HG03095 (cell line): Measurements from ENCODE around the gene EHD4.

Experiments used
- ATAC-seq: cut with Tn5 transposase; IDR thresholded peaks from one replicate; pipeline ENCODE4 v1.9.1; 2021; ENCODE audit warnings: moderate library complexity; ENCODE audit not compliant: unreplicated experiment

EHD4 gene

GRCh38 chr15:41958002-41958420 is 14.3 kb downstream of the EHD4 start:
- no peak for ATAC-seq

GRCh38 chr15:41957021-41957897 is 15.1 kb downstream of the EHD4 start:
- peak; percentile 89 for ATAC-seq

- no peak for ATAC-seq
These were observed 16.4 kb downstream of the EHD4 start for GRCh38 chr15:41955807-41956525.

- ATAC-seq = no peak
These were observed 17.3 kb downstream of the EHD4 start for GRCh38 chr15:41955100-41955499.

- ATAC-seq = no peak
These were observed 18.3 kb downstream of the EHD4 start for GRCh38 chr15:41954036-41954435.

- no peak for ATAC-seq
These were observed 20.3 kb downstream of the EHD4 start for GRCh38 chr15:41952013-41952563.

GRCh38 chr15:41951571-41951970 is 20.8 kb downstream of the EHD4 start:
- no peak for ATAC-seq

- no peak for ATAC-seq
These were observed 21.9 kb downstream of the EHD4 start for GRCh38 chr15:41950489-41950888.

GRCh38 chr15:41950127-41950483 is 22.3 kb downstream of the EHD4 start:
- ATAC-seq = no peak

- no peak for ATAC-seq
These were observed 22.8 kb downstream of the EHD4 start for GRCh38 chr15:41949401-41950126.

- ATAC-seq = no peak
These were observed 23.9 kb downstream of the EHD4 start for GRCh38 chr15:41948490-41948889.

GRCh38 chr15:41946970-41947369 is 25.4 kb downstream of the EHD4 start:
- ATAC-seq = no peak

- no peak for ATAC-seq
These were observed 26.6 kb downstream of the EHD4 start for GRCh38 chr15:41945731-41946130.

- ATAC-seq = no peak
These were observed 27.1 kb downstream of the EHD4 start for GRCh38 chr15:41945221-41945620.

- ATAC-seq = no peak
These were observed 27.9 kb downstream of the EHD4 start for GRCh38 chr15:41944313-41944940.

GRCh38 chr15:41943543-41944312 is 28.6 kb downstream of the EHD4 start:
- no peak for ATAC-seq

- ATAC-seq = no peak
These were observed 29.5 kb downstream of the EHD4 start for GRCh38 chr15:41942886-41943285.

- no peak for ATAC-seq
These were observed 30.5 kb downstream of the EHD4 start for GRCh38 chr15:41941644-41942415.

- no peak for ATAC-seq
These were observed 31.9 kb downstream of the EHD4 start for GRCh38 chr15:41940441-41940857.
